ENCODE data around the gene CCL20.

Gene CCL20

DNA sequence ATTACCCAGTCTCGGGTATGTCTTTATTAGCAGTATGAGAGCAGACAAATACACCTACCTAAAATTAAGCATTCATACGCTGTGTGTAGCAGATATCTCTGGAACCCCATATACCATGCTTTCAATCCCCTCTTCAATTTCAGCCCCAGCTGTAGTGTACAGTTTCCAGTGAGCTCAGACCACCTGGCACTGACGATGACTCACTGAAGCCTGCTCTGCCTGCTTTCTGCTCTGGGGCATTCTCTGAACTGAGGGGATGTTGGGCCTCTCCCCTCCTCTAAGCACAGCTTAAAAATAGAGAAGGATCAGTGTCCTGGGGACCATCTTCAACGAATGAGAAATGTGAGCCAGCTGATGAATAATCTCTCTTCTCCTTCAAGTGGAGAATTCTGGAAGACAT is 8.7 kb upstream of the CCL20 start:
- DNase-seq = peak; percentile 39

DNA sequence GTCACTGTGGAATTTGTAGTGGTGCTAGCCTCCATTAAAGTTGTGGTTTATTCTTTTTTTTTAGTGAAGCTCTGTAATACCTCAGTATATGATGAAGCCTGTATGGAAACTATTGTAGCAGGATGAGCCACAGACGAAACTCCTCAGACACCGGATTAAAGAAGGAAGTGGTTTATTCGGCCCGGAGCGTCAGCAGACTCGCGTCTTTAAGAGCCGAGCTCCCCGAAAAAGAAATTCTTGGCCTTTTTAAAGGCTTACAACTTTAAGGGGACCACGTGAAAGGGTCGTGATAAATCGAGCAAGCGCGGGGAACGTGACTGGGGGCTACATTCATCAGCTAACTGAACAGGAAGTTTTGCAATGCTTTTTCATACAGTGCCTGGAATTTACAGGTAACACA is 8.1 kb upstream of the CCL20 start:
- no peak for DNase-seq

DNA sequence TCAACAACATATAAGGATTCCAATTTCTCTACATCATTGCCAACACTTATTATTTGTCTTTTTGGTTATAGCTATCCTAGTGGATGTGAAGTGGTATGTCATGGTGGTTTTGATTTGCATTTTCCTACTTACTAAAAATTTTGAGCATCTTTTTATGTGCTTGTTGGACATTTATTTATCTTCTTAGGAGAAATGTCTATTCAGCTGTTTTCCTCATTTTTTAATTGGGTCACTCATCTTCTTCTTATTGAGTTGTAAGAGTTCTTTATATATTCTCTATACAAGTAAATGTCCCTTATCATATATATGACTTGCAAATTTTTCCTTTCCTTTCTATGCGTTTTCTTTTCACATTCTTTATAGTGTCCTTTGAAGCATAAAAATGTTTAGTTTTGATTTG is 4.7 kb upstream of the CCL20 start:
- no peak for DNase-seq

DNA sequence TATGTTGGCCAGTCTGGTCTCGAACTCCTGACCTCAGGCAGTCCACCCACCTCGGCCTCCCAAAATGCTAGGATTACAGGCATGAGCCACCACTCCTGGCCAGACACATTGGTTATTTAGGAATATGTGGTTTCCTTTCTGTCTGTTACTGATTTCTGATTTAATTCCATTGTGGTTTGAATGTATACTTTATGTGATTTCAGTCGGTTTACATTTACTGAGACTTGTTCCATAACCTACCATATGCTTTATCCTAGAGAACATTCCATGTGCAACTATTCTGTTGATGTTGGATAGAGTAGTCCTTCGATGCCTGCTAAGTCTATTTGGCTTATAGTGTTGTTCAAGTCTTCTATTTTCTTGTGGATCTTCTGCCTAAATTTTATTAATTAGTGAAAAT is 1.6 kb upstream of the CCL20 start:
- DNase-seq = no peak

DNA sequence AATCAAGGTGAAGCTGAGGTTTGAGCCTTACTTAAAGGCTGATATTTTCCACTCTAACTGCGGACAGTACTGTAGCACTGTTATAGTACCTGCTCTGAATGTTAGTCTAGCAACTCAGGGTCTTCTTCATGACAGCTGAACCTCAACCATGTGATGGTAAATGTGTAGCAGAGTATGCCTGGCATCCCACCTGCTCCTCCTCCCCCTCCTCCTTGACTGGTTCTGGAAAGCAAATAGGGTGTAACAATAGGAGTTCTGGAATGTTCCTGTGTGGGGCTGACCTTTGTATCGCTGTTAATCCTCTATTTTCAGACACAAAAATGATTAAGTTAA is 447 bp upstream of the CCL20 start:
- no peak for DNase-seq

DNA sequence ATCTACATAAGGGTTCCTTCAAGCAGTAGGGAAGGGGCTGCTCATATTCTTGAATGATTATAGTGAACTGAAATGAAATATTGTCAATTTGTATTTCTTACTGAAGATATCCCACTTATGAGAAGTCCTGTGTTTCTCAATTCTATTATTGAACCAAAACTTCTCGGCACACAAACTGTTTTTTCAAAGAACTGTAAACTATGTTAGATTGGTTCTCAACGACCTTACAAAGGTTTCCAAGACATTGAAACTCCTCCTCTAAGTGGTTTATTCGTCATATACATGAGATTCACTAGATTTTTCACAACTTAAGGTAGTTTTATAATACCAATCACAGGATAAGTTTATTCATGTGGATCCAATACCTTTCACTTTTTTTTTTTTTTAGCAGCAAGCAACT is 1.4 kb downstream of the CCL20 start:
- no peak for DNase-seq

DNA sequence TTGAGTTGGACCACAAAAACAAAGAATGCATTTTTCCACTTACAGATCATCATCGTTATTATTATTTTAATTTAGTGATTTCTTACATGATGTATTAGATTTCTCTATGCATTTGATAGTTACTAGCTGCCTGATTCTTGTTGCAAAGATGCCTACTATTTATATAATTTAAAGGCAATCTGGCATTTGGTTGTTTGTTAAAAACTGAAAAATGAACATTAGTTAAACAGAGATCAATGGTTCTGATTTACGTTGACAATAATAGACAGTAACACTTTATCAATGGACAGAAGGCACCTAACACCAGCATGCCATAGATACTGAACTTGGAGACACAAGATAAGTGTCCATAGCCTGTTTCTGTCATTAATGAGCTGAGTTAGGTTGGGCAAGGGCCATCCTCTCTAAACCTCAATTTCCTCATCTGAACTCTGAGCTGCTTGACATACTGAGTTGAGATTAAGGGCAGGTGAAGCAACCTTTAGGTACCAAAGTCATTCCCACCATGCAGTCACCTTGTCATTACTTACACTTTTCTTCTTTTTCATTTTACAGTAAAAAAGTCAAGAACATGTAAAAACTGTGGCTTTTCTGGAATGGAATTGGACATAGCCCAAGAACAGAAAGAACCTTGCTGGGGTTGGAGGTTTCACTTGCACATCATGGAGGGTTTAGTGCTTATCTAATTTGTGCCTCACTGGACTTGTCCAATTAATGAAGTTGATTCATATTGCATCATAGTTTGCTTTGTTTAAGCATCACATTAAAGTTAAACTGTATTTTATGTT is 3.1 kb downstream of the CCL20 start:
- no peak for DNase-seq

DNA sequence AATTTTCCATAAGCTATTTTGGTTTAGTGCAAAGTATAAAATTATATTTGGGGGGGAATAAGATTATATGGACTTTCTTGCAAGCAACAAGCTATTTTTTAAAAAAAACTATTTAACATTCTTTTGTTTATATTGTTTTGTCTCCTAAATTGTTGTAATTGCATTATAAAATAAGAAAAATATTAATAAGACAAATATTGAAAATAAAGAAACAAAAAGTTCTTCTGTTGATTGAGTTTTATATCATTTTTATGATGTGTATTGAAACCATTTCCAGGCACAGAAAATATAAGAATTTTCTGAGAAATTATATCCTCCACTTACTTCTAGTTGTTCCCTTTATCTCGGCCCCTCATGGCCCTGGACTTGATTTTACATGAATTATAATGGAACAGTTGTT is 3.7 kb downstream of the CCL20 start:
- DNase-seq = no peak

DNA sequence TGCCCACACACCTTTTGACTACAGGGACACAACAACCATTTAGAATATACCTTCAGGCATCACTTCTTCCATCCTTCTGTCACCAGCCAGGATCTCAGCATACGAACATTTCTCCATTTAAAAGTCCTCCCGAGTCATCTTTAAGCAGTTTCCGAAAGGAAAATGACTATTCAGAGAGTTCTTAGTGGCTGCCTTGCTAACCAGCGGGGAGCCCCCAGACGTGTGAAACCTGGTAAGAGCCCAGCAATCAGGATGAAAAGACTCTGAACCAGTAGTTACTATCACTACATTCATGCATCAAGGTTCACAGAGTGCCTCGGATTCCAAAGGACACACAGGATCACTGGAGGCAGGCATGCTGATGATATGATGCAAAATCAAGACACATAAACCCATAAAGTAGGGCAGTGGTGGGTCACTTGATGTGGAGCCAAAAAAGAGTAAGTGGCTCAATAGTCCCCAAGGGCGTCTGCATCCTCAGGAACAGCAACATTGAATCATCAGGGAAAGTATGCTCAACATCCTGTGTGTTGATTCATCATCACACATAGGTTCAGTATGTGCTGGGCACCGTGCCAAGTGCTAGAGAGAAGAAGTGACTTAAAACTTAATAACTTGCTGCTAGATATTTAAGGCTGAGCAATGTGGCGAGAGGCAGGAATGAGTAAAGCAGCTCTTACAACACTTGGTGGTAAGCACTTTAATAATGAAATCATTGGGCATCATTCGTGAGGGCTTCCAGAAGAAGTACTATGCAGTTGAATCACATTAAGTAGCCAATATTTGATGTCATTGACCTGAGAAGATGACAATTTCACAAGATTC is 4.4 kb downstream of the CCL20 start:
- peak; percentile 99 for DNase-seq

DNA sequence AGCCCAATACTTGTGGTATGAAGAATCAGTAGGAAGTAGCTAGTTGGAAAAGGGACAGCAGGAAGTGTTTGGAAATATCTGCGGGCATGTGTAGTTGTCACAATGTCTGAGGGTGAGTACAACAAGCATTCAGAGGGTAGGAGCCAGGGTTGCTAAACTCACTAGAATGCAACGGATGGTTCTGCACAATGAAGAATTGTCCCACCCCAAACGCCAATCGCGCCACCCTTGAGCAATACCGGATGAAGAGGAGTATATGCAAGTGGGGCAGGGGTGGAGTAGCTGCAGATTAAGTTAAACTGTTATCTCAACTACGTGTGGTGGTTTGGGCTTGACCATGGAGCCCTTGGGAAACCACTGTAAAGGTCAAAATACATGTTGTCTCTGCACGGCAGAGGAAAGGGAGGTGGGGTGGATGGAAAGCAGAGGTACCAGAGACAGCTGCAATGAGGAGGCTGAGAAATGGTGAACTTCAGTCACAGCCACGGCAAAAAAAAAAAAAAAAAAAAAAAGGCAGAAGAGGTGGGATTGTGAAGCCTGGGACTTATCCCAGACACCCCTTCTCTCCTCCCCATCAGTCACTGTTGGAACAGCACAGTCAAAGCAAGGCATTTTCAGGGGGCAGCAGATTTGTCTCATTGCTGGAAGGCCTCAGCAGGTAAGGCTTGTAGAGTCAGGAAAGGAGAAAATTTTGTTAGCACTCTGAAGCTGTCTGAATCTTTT is 5.2 kb downstream of the CCL20 start:
- peak; percentile 98 for DNase-seq

DNA sequence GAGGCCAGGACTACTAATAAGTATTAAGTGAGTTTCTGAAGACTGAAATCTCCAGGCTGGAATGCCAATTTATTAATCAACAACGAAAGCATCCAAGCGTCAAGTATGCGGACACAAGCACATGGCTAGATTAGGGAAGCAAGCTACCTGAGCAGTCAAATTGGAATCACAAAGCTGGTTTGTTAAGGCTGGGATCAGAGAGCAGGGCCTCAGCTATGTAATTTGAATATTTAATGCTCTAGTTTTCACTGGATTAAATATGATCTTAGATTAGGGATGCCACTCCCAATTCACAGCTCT is 5.7 kb downstream of the CCL20 start:
- no peak for DNase-seq

DNA sequence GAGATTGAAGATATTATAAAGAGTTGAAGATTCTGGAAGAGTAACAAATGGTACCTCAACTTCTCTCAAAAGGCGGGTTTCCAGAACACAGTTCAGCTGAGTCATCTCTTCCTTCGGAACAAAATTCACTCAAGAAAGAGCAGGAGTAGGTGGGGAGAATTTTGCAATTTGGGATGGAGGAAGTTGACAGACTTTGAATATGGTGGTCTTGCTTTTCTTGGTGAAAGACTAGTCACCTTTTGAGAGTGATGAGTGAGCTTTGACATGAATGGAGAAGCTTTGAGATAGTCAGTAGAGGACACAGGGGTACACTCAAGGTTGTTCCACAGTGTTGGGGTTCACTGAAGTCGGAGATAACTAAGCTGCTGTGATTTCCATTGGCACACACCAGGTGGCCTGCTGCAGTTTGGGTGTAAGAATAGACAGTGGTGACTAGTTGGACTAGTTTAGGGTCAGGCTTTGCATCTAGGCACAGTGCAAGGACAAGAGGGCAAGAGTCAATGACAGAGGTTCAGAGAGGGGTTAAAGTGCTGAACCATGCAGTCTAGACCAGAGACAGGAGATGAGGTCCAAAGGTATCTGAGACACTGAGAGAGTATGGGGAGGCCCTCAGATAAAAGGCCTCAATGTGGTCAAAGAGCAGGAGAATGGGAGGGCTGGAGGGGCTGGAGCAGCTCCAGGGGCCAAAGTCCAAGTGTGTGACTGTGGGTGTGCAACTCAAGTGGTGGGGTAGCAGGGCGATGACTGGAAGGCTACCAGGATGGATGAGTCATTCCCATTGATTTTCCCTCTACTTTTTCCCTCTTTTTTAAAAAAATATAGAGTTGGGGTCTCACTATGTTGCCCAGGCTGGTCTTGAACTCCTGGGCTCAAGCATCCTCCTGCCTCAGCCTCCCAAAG is 7.7 kb downstream of the CCL20 start:
- DNase-seq = no peak

DNA sequence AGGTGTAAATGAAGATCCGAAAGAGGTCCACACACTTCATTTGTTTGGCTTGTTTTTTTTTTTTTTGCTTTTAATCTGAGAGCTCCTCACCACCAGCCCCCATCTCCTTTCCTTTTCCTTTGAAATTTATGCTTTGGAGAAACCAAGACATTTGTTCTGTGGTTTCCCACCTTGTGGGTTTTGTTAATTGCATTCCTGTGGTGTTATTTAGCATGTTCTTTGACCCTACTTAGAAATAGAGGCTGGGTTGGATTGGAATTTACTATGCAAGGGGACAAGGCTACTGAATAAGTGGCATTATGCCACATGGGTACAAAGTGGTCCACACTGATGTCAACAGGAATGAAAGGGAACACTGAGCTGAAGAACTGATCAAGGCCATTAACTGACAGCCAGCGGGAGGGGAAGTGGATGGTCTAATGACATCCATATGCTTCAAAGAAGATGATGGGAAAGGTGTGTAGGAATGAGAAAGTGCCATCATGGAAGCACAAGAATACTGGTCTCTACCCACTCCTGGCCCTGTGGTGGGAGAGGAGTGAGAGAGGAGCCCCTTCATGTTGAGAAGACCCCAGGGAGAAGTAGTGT is 8.9 kb downstream of the CCL20 start:
- no peak for DNase-seq

DNA sequence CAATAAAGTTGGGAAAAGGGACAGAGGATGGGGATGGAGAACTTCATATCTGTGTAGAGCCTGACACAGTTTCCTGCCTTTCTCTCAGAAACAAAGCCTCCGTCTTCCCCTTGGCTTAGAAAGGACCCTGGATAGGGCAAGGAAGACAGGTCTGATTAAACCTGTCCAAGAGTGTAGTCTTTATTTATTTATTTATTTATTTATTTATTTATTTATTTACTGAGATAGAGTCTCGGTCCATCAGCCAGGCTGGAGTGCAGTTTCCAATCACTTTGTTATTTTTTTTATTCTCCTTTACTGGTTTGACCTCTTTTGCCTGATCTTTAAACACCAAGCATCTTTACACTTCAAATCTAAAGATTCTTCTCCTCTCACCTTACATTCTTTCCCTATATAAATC is 10.3 kb downstream of the CCL20 start:
- DNase-seq = no peak

DNA sequence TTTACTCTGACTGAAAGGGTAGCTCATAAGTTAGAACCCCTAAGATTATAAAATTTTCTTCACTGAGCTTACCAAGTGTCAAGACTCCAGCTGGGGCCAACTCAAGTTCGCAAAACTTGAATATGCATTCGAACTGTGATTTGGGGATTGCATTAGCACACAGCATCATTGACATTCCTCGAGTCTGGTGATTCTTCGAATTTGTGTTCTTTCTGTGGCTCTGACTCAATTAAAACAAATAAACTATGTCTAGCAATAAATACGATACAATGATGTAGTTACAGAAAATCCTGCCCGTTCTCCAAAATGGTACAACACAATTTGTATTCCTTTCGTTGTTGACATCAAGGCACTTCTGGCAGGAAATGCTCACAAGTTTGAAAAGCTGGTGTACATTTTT is 11.1 kb downstream of the CCL20 start:
- DNase-seq = no peak

DNA sequence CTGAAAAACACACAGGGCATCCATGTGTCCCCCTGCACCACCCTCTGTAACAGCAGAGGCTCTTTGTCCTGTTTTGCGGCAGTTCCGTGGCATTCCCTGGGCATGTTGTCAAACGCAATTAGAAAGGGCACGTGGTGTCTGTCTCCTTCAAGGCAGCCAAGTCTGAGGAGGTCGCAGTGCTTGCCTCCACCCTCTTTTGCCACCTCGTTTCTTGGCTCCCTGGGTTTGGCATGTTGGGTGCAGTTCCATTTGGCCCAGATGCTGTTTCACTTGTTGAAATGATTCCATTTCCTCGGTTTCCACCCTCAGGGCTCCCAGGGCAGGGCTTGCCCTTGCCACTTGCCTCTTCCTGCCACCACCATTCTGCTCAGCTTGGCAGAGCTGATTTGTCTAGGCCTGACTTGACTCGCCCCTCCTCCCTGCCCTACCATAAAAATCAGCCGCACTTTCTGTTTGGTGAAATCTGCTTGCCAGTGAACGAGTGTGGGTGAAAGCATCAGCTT is 12.4 kb downstream of the CCL20 start:
- no peak for DNase-seq

DNA sequence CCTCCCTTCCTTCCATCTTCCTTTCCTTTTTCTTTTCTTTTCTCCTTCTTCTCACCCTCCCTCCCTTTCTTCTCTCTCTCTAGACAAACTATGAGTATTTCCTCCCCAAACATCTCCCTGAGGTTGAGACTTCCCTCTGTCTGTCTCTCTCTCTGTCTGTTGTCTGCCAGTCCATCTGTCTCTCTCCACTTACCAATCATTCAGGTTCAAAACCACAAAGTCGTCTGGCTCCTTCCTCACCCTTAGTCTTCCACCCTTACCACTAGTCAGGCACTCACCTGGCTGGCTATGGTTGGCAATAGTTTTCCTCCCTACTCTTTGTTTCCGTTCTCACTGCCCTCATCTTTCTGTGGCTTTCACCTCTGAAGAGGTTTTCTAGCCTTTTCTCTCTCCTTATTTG is 12.9 kb downstream of the CCL20 start:
- DNase-seq = no peak

DNA sequence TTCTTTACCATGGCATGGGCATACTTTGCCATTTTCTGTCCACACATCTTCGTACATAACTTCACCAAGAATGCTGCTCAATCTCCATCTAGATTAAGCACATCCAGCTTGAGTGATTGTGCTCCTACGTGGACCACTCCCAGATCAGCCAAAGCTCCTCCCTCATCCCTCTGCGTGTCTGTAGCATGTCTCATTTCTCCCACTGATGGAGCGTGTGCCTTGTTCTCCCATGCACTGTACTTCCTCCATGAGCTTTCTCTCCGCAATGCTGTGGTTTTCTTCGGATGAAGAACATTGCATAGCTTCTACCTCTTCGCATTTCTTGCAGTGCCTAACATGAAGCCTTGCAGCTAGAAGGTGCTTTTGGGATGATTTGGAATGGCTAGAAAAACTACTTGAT is 13.5 kb downstream of the CCL20 start:
- no peak for DNase-seq

DNA sequence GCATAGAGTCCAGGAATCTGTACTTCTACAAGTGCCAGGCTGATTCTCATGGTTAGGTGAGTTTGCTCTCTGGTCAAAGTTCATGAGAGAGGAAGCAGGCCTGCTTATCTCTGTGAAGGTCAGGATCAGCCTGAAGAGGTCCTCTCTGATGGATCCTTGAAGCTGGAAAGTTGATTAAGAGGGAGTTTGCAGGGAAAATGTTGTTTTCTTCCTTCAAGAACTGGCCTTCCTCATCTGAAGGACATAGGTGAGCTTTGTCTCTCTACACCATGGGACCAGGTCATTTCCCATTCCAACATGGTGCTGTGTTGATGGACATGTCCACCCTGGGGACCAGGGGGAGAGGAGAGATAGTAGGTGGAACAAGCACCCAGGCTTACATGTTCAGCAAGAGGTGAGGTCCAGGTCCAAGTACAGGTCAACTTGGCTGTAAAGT is 14.9 kb downstream of the CCL20 start:
- no peak for DNase-seq

DNA sequence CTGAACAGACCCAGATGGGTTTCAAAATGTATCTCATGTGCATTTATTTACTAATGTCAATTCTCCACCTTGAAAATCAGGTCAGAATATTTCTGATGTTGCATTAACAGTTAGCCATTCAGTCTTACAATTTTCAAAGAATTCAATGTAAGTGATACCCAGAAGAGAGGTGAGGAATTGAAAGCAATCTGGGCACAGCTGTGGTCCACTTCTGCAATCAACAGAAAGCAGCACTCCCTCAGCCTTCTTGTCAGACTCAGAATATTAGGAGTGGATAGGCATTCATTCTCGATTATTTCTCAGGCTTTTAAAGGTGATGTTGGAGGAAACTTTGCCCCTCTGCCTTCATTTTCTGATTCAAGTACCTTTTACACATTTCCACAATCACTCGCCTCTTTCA is 15.7 kb downstream of the CCL20 start:
- no peak for DNase-seq

DNA sequence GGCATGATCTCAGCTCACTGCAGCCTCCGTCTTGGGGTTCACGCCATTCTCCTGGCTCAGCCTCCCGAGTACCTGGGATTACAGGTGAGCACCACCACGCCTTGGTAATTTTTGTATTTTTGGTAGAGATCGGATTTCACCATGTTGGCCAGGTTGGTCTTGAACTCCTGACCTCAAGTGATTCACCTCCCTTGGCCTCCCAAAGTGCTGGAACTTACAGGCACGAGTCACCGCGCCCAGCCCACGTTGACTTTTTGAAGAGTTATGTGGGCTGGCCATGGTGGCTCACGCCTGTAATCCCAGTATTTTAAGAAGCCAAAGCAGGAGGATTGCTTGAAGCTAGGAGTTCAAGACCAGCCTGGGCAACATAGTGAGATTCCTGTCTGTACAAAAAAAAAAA is 20.8 kb downstream of the CCL20 start:
- DNase-seq = peak; percentile 46

DNA sequence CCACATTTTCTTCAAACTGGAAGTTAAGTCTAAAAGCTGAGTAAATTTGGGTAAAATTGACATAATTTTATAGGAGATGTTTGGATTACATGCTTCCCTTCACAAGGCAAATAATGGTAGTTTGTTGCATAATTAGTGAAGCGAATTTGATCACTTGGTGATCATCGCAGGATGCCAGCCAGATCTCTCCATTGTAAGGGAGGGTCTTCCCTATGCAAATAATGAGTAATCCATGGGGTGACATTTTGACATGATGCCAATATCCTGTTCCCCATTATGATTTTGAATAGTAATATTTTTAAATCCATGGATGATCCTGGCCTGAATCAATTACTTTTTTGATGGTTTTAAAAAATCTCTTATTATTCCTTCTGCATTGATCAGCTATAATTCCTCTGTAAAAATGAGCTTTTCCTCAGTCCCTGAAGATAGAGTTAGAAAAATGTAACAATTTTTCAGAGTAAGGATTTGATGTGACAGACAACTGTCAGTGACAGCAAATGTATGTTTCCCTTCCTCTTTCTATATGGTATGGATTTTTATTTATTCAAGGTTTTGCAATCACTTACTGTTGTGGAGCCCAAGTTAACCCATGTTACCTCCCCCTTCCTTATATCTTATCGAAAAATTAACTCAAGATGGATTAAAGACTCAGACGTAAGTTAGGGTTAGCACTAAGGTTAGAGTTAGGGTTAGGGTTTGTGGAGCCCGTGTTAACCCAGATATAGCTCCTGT is 21.4 kb downstream of the CCL20 start:
- DNase-seq = no peak

All from NCI-H226 (cell line).